Gastrocnemius medialis (tissue), 4 donors: ENCODE results near the gene BLOC1S5.

ENCODE experiments used
- CTCF ChIP-seq, 5 experiments: fragments of 450-650 bp in 3 of 5; fragments of 200-600 bp in 2 of 5; sonication (generic) in 2 of 5; IDR thresholded peaks in 4 of 5; conservative IDR thresholded peaks in 1 of 5; 1 replicate in 4 of 5; 2 replicates in 1 of 5; pipeline ENCODE4 v1.5.1; 2016 to 2019; ENCODE audit warnings: antibody characterized with exemption in 5 of 5, mild to moderate bottlenecking in 3 of 5, moderate library complexity in 3 of 5
- POLR2A ChIP-seq, 2 donors: fragments of 450-650 bp; IDR thresholded peaks; one replicate each; pipeline ENCODE4 v1.6.1; 2017; ENCODE audit warnings: antibody characterized with exemption in 2 of 2, mild to moderate bottlenecking in 2 of 2, moderate library complexity in 2 of 2

- TF ChIP-seq CTCF (IDR thresholded peaks at IDR 0.05 in 4 of 5, conservative IDR thresholded peaks at IDR 0.05 in 1 of 5) (peak in 2 of 5 experiments; percentile 27 to 43), POLR2A (IDR thresholded peaks at IDR 0.05) (no peak)
Measured at GRCh38 chr6:7992002-7992815, 72.0 kb downstream of the BLOC1S5 start.
